ENCODE results near the gene MEI1. TPM values are rescaled to one million over a fixed set of nuclear protein-coding genes. Genes with fewer than 3 reads are reported as not detected.

Gene MEI1
- total RNA-seq, 1 donor = 0.36 TPM

- Histone ChIP-seq H3K4me3 (ENCODE audit: insufficient read depth, low read length) (no peak overlapping the region), H4K20me1 (ENCODE audit: insufficient read depth, low read length) (peaks cover 54% of the 10 kb centered on the region), H3K27me3 (ENCODE audit: insufficient read depth, low read length) (no peaks in the 10 kb centered on the region), H3K79me2 (ENCODE audit: insufficient read depth, low read length) (peaks cover 92% of the 10 kb centered on the region), H3K36me3 (ENCODE audit: insufficient read depth, low read length) (no peaks in the 10 kb centered on the region), H3K4me1 (ENCODE audit: insufficient read depth, low read length) (peaks cover 6% of the 10 kb centered on the region), H3K27ac (ENCODE audit: low read depth, low read length) (no peak overlapping the region), H3K9me3 (ENCODE audit: low read depth, low read length) (no peaks in the 10 kb centered on the region), H3K4me2 (ENCODE audit: insufficient read depth, low read length) (no peak overlapping the region), H2AFZ (ENCODE audit: low read length) (no peak overlapping the region)
- TF ChIP-seq, protein P1, sequence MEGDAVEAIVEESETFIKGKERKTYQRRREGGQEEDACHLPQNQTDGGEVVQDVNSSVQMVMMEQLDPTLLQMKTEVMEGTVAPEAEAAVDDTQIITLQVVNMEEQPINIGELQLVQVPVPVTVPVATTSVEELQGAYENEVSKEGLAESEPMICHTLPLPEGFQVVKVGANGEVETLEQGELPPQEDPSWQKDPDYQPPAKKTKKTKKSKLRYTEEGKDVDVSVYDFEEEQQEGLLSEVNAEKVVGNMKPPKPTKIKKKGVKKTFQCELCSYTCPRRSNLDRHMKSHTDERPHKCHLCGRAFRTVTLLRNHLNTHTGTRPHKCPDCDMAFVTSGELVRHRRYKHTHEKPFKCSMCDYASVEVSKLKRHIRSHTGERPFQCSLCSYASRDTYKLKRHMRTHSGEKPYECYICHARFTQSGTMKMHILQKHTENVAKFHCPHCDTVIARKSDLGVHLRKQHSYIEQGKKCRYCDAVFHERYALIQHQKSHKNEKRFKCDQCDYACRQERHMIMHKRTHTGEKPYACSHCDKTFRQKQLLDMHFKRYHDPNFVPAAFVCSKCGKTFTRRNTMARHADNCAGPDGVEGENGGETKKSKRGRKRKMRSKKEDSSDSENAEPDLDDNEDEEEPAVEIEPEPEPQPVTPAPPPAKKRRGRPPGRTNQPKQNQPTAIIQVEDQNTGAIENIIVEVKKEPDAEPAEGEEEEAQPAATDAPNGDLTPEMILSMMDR (IDR thresholded peaks at IDR 0.05; ENCODE audit: extremely low read depth, low read depth, low read length) = no peak
- DNase-seq (ENCODE audit: insufficient read length, low spot score, missing footprints) = no peak
Measured at GRCh38 chr22:41842996-41843970, 144.0 kb downstream of the MEI1 start.

GRCh38 chr22:41844036-41844435, 144.7 kb downstream of the MEI1 start:
- Histone ChIP-seq H3K36me3 (ENCODE audit: insufficient read depth, low read length) (no peaks in the 10 kb centered on the region), H3K27me3 (ENCODE audit: insufficient read depth, low read length) (no peaks in the 10 kb centered on the region), H2AFZ (ENCODE audit: low read length) (no peak overlapping the region), H3K4me3 (ENCODE audit: insufficient read depth, low read length) (no peak overlapping the region), H3K4me2 (ENCODE audit: insufficient read depth, low read length) (no peak overlapping the region), H3K27ac (ENCODE audit: low read depth, low read length) (no peak overlapping the region), H4K20me1 (ENCODE audit: insufficient read depth, low read length) (peaks cover 60% of the 10 kb centered on the region), H3K9me3 (ENCODE audit: low read depth, low read length) (no peaks in the 10 kb centered on the region), H3K79me2 (ENCODE audit: insufficient read depth, low read length) (peaks cover 90% of the 10 kb centered on the region), H3K4me1 (ENCODE audit: insufficient read depth, low read length) (peaks cover 6% of the 10 kb centered on the region)
- no peak for DNase-seq (ENCODE audit: insufficient read length, low spot score, missing footprints)
- TF ChIP-seq, protein P1 (IDR thresholded peaks at IDR 0.05; ENCODE audit: extremely low read depth, low read depth, low read length) = no peak

DNA sequence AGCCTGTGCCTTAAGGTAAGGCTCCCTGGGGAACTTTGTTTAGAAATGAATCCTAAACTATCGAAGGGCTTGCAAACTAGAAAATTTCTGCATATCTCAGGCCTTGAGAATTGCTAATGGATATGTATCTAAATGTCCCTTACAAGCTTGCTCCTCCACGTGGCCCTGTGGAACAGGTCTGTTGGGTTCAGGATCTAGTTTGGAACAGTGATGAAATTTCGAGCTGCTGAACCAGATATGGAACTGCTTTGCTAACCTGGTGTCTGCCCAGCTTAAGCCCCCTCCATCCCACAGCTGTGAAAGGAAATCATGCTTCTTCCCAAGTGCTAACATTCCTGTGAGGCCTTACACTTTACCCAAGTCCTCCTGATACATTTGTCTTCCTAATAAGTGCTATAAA, 145.2 kb downstream of the MEI1 start:
- Histone ChIP-seq H2AFZ (ENCODE audit: low read length) (no peak overlapping the region), H3K36me3 (ENCODE audit: insufficient read depth, low read length) (no peaks in the 10 kb centered on the region), H3K4me1 (ENCODE audit: insufficient read depth, low read length) (peaks cover 6% of the 10 kb centered on the region), H3K9me3 (ENCODE audit: low read depth, low read length) (no peaks in the 10 kb centered on the region), H3K79me2 (ENCODE audit: insufficient read depth, low read length) (peaks cover 89% of the 10 kb centered on the region), H4K20me1 (ENCODE audit: insufficient read depth, low read length) (peaks cover 64% of the 10 kb centered on the region), H3K4me3 (ENCODE audit: insufficient read depth, low read length) (no peak overlapping the region), H3K4me2 (ENCODE audit: insufficient read depth, low read length) (no peak overlapping the region), H3K27me3 (ENCODE audit: insufficient read depth, low read length) (no peaks in the 10 kb centered on the region), H3K27ac (ENCODE audit: low read depth, low read length) (no peak overlapping the region)
- DNase-seq (ENCODE audit: insufficient read length, low spot score, missing footprints) = no peak
- TF ChIP-seq, protein P1 (IDR thresholded peaks at IDR 0.05; ENCODE audit: extremely low read depth, low read depth, low read length) = no peak

All from osteoblast (primary cell).